Measurements from ENCODE around the gene FOXN3.
A peak's percentile ranks its signal among the peaks of the same experiment; 100 is the strongest.

Gene FOXN3

DNA sequence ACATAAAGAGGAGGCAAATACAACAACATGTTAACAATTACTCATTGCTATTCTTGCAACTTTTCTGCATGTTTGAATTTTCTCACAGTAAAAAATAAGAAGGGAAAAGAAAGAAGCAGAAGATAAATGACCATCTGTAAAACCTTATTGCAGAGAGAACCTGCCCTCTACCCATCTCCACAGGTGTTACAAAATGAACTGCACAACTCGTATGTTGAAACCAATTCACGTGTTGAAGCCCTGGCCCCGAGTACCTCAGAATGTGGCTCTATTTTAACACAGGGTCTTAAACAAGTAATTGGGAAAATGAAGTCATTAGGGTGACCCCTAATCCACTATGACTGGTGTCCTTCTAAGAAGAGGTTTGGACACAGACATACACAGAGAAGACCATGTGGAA lies 39.5 kb downstream of the FOXN3 start:
- DNase-seq = no peak
- in situ Hi-C loops (cut with HindIII; ENCODE audit: low pct_ligation_motif_present, low sequenced_read_pairs) = no loop called here
- TF ChIP-seq, protein P1, sequence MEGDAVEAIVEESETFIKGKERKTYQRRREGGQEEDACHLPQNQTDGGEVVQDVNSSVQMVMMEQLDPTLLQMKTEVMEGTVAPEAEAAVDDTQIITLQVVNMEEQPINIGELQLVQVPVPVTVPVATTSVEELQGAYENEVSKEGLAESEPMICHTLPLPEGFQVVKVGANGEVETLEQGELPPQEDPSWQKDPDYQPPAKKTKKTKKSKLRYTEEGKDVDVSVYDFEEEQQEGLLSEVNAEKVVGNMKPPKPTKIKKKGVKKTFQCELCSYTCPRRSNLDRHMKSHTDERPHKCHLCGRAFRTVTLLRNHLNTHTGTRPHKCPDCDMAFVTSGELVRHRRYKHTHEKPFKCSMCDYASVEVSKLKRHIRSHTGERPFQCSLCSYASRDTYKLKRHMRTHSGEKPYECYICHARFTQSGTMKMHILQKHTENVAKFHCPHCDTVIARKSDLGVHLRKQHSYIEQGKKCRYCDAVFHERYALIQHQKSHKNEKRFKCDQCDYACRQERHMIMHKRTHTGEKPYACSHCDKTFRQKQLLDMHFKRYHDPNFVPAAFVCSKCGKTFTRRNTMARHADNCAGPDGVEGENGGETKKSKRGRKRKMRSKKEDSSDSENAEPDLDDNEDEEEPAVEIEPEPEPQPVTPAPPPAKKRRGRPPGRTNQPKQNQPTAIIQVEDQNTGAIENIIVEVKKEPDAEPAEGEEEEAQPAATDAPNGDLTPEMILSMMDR (IDR thresholded peaks at IDR 0.05; ENCODE audit: low read depth, low read length, missing control alignments) = no peak
- no peaks in the 10 kb centered on the region for H3K36me3 ChIP-seq (replicated peaks)
- peak overlapping the region; percentile 64 for H3K27ac ChIP-seq
- H3K4me3 ChIP-seq (ENCODE audit: low read depth, low read length) = no peak overlapping the region
- H3K27me3 ChIP-seq (replicated peaks) = no peaks in the 10 kb centered on the region

DNA sequence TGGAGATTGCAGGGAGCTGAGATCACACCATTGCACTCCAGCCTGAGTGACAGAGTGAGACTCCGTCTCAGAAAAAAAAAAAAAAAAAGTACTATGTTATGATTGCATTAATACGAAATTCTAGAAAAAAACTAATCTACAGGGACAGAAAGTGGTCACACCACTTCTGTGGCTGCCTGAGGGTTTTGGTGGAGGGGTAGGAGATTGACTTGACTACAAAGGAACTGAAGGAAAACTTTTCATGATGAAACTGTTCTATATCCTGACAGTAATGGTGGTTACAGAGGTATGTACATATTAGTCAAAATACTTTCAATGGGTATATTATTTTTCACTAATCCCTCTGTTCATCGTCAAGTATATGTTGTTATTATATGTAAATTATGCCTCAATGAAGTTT lies 42.1 kb downstream of the FOXN3 start:
- no peak overlapping the region for H3K4me3 ChIP-seq (ENCODE audit: low read depth, low read length)
- in situ Hi-C loops (cut with HindIII; ENCODE audit: low pct_ligation_motif_present, low sequenced_read_pairs) = no loop called here
- H3K27ac ChIP-seq = no peak overlapping the region
- H3K27me3 ChIP-seq (replicated peaks) = no peaks in the 10 kb centered on the region
- H3K36me3 ChIP-seq (replicated peaks) = no peaks in the 10 kb centered on the region
- no peak for DNase-seq
- TF ChIP-seq, protein P1 (IDR thresholded peaks at IDR 0.05; ENCODE audit: low read depth, low read length, missing control alignments) = no peak

DNA sequence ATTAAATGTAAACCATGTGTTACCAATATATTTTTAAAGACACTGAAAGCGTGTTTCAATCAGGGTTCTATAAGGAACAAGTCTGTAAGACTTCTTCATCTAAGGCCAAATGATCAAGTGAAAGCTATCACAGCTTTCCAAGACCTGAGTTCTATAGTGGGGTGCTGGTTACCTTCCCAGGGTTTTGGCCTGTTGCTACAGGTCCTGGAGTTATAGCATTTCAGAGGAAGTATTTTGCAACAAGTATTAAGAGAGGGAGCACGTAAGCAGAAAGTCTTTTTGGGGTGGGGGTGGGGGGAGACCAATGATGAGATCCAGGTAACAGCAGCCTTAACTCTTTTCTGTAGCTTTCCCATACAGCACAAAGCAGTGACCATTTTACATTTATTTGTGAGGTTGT lies 43.8 kb downstream of the FOXN3 start:
- no peak overlapping the region for H3K4me3 ChIP-seq (ENCODE audit: low read depth, low read length)
- in situ Hi-C loops (cut with HindIII; ENCODE audit: low pct_ligation_motif_present, low sequenced_read_pairs) = no loop called here
- no peaks in the 10 kb centered on the region for H3K27me3 ChIP-seq (replicated peaks)
- no peaks in the 10 kb centered on the region for H3K36me3 ChIP-seq (replicated peaks)
- TF ChIP-seq, protein P1 (IDR thresholded peaks at IDR 0.05; ENCODE audit: low read depth, low read length, missing control alignments) = no peak
- DNase-seq = no peak
- H3K27ac ChIP-seq = no peak overlapping the region

DNA sequence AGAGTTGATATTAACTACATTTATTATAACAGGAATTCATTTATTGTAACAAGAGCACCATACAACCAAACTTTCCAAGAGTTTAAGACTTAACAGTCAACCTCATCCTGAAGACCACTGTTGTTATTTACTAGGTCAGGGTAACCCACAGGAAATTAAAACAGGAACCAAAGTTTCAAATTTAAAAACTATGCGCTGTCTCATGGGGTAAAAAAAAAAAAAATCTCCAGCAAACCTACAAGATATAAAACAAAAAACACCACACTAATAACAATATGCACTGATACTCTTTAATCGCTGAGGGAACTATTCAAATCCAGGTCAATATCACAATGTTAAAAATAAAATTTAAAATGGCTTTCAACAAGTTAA lies 44.5 kb downstream of the FOXN3 start:
- DNase-seq = no peak
- Histone ChIP-seq H3K27ac (no peak overlapping the region), H3K27me3 (replicated peaks) (no peaks in the 10 kb centered on the region), H3K4me3 (ENCODE audit: low read depth, low read length) (no peak overlapping the region), H3K36me3 (replicated peaks) (no peaks in the 10 kb centered on the region)
- TF ChIP-seq, protein P1 (IDR thresholded peaks at IDR 0.05; ENCODE audit: low read depth, low read length, missing control alignments) = no peak
- in situ Hi-C loops (cut with HindIII; ENCODE audit: low pct_ligation_motif_present, low sequenced_read_pairs) = no loop called here

DNA sequence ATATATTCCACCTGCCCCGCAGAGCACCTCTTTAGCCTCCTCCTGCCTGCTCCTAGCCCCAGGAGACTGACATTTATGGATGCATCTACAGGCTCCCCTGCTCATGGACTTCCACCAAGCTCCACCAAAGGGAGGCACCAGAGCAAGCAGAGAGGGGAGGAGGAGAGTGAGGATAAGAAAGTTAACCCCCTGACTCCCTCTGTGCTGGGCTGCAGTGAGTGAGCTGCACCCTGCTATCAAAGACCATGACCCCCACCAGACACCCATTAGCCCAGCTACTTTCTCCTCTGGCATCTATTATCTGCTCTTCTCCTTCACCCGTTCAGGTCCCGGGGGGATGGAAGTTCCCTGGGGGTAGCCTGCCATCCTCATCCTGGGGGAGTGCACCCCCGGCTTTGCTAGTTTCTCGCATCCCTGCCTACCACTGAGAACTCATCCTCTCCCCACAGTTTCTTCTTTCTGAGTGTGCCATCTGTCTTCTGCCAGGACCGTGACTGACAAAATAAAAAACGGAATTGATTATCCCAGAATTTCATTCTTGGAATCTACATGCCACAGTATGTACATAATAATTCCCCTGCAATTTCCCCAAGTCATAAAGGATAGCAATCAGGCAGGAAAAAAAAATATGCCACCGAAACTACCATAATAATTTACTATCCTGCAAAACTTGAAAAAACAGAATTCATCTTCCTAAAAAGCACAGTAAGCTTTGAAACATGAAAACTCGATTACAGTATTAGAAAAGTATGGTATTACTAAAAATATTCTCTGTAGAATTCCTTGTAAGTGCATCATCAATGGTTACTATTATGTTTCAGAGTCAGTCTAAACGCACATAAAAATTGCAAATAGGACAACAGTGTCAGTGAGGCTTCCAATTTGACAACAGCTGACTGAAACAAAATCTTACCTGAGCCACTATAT lies 45.2 kb downstream of the FOXN3 start:
- in situ Hi-C loops (cut with HindIII; ENCODE audit: low pct_ligation_motif_present, low sequenced_read_pairs) = no loop called here
- H3K4me3 ChIP-seq (ENCODE audit: low read depth, low read length) = no peak overlapping the region
- TF ChIP-seq, protein P1 (IDR thresholded peaks at IDR 0.05; ENCODE audit: low read depth, low read length, missing control alignments) = no peak
- DNase-seq = no peak
- H3K36me3 ChIP-seq (replicated peaks) = no peaks in the 10 kb centered on the region
- H3K27me3 ChIP-seq (replicated peaks) = no peaks in the 10 kb centered on the region
- no peak overlapping the region for H3K27ac ChIP-seq
